Panc1 (cell line): ENCODE measurements around the gene GDPD5. TPM values are rescaled to one million over a fixed set of nuclear protein-coding genes. Genes with fewer than 3 reads are reported as not detected.

Experiments
- ATAC-seq: fragments of 200-7000 bp; cut with Tn5 transposase; 2 replicates; pipeline ENCODE4 v1.9.1; 2020; ENCODE audit warnings: mild to moderate bottlenecking, moderate library complexity
- BruUV-seq: library from RNA; stranded (reverse); fragments of 400-500 nt; replicated peaks from 2 replicates; lab custom pipeline; 2021; lab: Mats Ljungman, UMichigan
- CTCF ChIA-PET: fragments of 300-600 bp; sonication (Branson Sonifier 250); formaldehyde crosslinking; loops from one replicate; lab custom pipeline; 2022; ENCODE audit warnings: antibody characterized with exemption; lab: Charles Lee
- POLR2A ChIA-PET: fragments of 300-600 bp; sonication (Branson Sonifier 250); formaldehyde crosslinking; loops from one replicate; lab custom pipeline; 2022; ENCODE audit warnings: antibody characterized with exemption; lab: Charles Lee
- DNase-seq: peaks from one replicate; pipeline ENCODE4 v3.0.0-alpha.2; 2010; ENCODE audit warnings: low read depth, low spot score
- H3K27ac ChIP-seq: 2 replicates; pipeline ENCODE4 v1.5.1; 2011; ENCODE audit warnings: mild to moderate bottlenecking, low read length, inconsistent platforms
- H3K27me3 ChIP-seq: fragments of 200-500 bp; sonication (Bioruptor generic); 2 replicates; pipeline ENCODE4 v1.6.0; 2014; ENCODE audit warnings: low read length, inconsistent platforms; ENCODE audit not compliant: control insufficient read depth, insufficient read depth
- H3K36me3 ChIP-seq: fragments of 200-500 bp; sonication (Bioruptor generic); 2 replicates; pipeline ENCODE4 v1.5.1; 2014; ENCODE audit warnings: inconsistent platforms, mild to moderate bottlenecking, low read length, moderate library complexity; ENCODE audit not compliant: control insufficient read depth, insufficient read depth
- H3K4me1 ChIP-seq: 2 replicates; pipeline ENCODE4 v1.5.1; 2011; ENCODE audit warnings: inconsistent platforms, mild to moderate bottlenecking, low read length, moderate library complexity; ENCODE audit not compliant: control insufficient read depth, insufficient read depth
- H3K4me3 ChIP-seq, 2 experiments: 2 replicates each; pipeline ENCODE4 v1.5.1; 2011 to 2012; ENCODE audit warnings: low read depth in 2 of 2, low read length in 2 of 2, mild to moderate bottlenecking in 2 of 2, inconsistent platforms in 1 of 2, moderate library complexity in 1 of 2
- H3K9me3 ChIP-seq: fragments of 200-500 bp; sonication (Bioruptor generic); 2 replicates; pipeline ENCODE4 v1.5.1; 2014; ENCODE audit warnings: low read depth, mild to moderate bottlenecking, inconsistent platforms, low read length, moderate library complexity; ENCODE audit not compliant: control insufficient read depth, insufficient read depth
- POLR2AphosphoS5 ChIP-seq: IDR thresholded peaks from 2 replicates; pipeline ENCODE4 v1.6.1; 2012; ENCODE audit warnings: mild to moderate bottlenecking, low read depth, low read length, moderate library complexity
- SIN3A ChIP-seq: IDR thresholded peaks from 2 replicates; pipeline ENCODE4 v1.6.1; 2012; ENCODE audit warnings: low read depth, mild to moderate bottlenecking, low read length, moderate library complexity, borderline replicate concordance; ENCODE audit not compliant: insufficient read depth
- TCF7L2 ChIP-seq: IDR thresholded peaks from 2 replicates; pipeline ENCODE4 v1.6.1; 2011; ENCODE audit warnings: mild to moderate bottlenecking, low read depth, low read length, inconsistent platforms
- in situ Hi-C: cut with HindIII; loops from 2 replicates; pipeline ENCODE4 v1.10.0; 2016; ENCODE audit warnings: low sequenced_read_pairs, low pct_unique_long_range_greater_than_20kb
- intact Hi-C: fragments of 100-400 bp; cut with micrococcal nuclease; formaldehyde crosslinking; loops from one replicate; pipeline ENCODE4 v1.10.0; 2022; ENCODE audit not compliant: unreplicated experiment
- total RNA-seq: library from RNA; stranded (reverse); gene quantifications from one replicate; pipeline ENCODE4 v1.2.1, GENCODE V29; 2021; ENCODE audit not compliant: unreplicated experiment
- TF ChIP-seq, protein P1 (sequence below): fragments of 450-650 bp; IDR thresholded peaks from 2 replicates; pipeline ENCODE4 v1.5.1; 2017; ENCODE audit warnings: mild to moderate bottlenecking
- TF ChIP-seq, protein P2 (sequence below), 2 experiments: IDR thresholded peaks; 2 replicates each; pipeline ENCODE4 v1.6.1; 2011 to 2012; ENCODE audit warnings: low read depth in 2 of 2, control low read depth in 1 of 2, low read length in 1 of 2, mild to moderate bottlenecking in 1 of 2, moderate library complexity in 1 of 2; ENCODE audit not compliant: insufficient read depth in 1 of 2

The GDPD5 gene
- total RNA-seq, 1 experiment from 2014 or later: 6.0 TPM

- Histone ChIP-seq H3K36me3 (no peaks in the 10 kb centered on the region), H3K4me3 (no peak within 1 kb of the TSS), H3K27ac (no peak within 1 kb of the TSS), H3K4me1 (peaks cover 16% of the 10 kb centered on the region), H3K27me3 (no peaks in the 10 kb centered on the region), H3K9me3 (no peaks in the 10 kb centered on the region)
- no peak for TF ChIP-seq POLR2AphosphoS5
- TF ChIP-seq TCF7L2: no peak
- TF ChIP-seq SIN3A: no peak
- TF ChIP-seq, protein P1, sequence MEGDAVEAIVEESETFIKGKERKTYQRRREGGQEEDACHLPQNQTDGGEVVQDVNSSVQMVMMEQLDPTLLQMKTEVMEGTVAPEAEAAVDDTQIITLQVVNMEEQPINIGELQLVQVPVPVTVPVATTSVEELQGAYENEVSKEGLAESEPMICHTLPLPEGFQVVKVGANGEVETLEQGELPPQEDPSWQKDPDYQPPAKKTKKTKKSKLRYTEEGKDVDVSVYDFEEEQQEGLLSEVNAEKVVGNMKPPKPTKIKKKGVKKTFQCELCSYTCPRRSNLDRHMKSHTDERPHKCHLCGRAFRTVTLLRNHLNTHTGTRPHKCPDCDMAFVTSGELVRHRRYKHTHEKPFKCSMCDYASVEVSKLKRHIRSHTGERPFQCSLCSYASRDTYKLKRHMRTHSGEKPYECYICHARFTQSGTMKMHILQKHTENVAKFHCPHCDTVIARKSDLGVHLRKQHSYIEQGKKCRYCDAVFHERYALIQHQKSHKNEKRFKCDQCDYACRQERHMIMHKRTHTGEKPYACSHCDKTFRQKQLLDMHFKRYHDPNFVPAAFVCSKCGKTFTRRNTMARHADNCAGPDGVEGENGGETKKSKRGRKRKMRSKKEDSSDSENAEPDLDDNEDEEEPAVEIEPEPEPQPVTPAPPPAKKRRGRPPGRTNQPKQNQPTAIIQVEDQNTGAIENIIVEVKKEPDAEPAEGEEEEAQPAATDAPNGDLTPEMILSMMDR: no peak
- in situ Hi-C loops (no loop called here), intact Hi-C loops (no loop called here)
- ChIA-PET CTCF (no interaction called here), POLR2A (no interaction called here)
- DNase-seq (no peak), ATAC-seq (no peak)
- BruUV-seq: no TSS peak
Measured at GRCh38 chr11:75432911-75433321, 92.8 kb downstream of the GDPD5 start, which contains the start of gene KLHL35. TSS of gene KLHL35 (minus strand) at chr11:75433203. CDS start at chr11:75430629, 2,574 bp downstream.

DNA sequence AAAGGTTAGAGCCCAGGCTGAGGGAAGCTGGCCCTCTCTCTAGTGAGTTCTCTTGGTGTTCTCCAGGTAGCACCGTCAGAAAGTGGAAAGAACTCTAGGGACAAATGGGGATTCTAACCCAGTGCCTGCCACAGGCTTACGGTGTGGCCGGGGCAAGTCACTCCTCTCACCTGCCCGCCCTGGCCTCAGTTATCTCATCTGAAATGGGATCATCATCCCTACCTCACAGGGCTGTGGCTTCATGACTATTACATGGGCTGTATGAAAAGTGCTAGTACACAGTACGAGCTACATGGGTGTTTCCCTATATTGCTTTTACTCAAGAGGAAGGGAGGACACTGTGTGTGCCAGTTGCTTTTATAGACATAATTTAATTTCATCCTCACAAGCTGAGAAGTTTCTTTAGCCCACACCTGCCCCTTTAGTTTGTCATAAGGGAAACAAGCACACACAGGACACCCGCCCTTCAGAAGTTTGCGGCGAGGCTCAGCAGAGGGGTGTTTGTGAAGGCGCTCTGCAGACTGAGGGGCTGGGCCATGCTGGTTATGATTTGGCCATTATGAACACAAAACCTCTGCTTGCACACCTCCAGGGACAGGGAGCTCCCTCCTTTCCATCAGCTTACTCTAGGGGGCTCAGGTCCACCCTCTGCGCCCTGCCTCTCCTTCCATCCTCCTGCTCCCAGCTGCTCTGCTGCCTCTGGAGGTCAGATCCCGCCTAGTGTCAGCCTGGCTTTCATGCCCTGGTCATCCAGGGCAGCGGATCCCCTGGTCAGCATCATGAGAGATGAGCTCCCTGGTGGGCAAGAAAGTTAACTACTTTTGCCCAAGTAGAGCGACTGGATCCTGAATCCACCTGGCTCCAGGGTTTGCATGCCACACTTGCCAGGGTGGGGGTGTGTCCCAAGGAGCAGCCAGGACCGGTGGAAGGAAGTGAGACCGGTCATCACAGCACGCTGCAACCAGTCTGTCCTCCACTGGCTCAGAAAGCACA is 93.9 kb downstream of the GDPD5 start:
- DNase-seq (no peak), ATAC-seq (no peak)
- TF ChIP-seq, protein P1: no peak
- TF ChIP-seq, protein P2, sequence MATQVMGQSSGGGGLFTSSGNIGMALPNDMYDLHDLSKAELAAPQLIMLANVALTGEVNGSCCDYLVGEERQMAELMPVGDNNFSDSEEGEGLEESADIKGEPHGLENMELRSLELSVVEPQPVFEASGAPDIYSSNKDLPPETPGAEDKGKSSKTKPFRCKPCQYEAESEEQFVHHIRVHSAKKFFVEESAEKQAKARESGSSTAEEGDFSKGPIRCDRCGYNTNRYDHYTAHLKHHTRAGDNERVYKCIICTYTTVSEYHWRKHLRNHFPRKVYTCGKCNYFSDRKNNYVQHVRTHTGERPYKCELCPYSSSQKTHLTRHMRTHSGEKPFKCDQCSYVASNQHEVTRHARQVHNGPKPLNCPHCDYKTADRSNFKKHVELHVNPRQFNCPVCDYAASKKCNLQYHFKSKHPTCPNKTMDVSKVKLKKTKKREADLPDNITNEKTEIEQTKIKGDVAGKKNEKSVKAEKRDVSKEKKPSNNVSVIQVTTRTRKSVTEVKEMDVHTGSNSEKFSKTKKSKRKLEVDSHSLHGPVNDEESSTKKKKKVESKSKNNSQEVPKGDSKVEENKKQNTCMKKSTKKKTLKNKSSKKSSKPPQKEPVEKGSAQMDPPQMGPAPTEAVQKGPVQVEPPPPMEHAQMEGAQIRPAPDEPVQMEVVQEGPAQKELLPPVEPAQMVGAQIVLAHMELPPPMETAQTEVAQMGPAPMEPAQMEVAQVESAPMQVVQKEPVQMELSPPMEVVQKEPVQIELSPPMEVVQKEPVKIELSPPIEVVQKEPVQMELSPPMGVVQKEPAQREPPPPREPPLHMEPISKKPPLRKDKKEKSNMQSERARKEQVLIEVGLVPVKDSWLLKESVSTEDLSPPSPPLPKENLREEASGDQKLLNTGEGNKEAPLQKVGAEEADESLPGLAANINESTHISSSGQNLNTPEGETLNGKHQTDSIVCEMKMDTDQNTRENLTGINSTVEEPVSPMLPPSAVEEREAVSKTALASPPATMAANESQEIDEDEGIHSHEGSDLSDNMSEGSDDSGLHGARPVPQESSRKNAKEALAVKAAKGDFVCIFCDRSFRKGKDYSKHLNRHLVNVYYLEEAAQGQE (IDR thresholded peaks at IDR 0.05; ENCODE audit: insufficient read depth in 1 of 2, low read depth in 2 of 2, low read length in 1 of 2): no peak
- TF ChIP-seq SIN3A (no peak), POLR2AphosphoS5 (no peak), TCF7L2 (no peak)
- in situ Hi-C loops (no loop called here), intact Hi-C loops (no loop called here)
- Histone ChIP-seq H3K4me1 (peaks cover 20% of the 10 kb centered on the region), H3K4me3 (no peak overlapping the region), H3K36me3 (no peaks in the 10 kb centered on the region), H3K9me3 (no peaks in the 10 kb centered on the region), H3K27ac (no peak overlapping the region), H3K27me3 (no peaks in the 10 kb centered on the region)
- BruUV-seq: no TSS peak
- ChIA-PET CTCF (interaction anchor here (1.0 kb wide), 2 partner anchors 19 to 43 kb away, joined by 3 to 4 read pairs; no protein-coding TSS in a partner anchor), POLR2A (interaction anchor here (0.7 kb wide), 1 partner anchor 623 kb away, joined by 8 read pairs; no protein-coding TSS in a partner anchor)
